Measurements from ENCODE around the gene ACSL1. TPM values are rescaled to one million over a fixed set of nuclear protein-coding genes. Genes with fewer than 3 reads are reported as not detected.

Gene ACSL1
- total RNA-seq, 2 donors from 2014 or later, result 144 to 156 TPM

- no peak for DNase-seq (ENCODE audit: low spot score)
- Histone ChIP-seq H3K4me3 (no peak overlapping the region), H3K9me3 (no peaks in the 10 kb centered on the region), H3K27ac (peak overlapping the region in 1 of 2 donors; percentile 31), H3K36me3 (peaks cover 70% of the 10 kb centered on the region), H3K27me3 (no peaks in the 10 kb centered on the region), H3K4me1 (no peaks in the 10 kb centered on the region)
- TF ChIP-seq CTCF (IDR thresholded peaks at IDR 0.05), result no peak
Measured at GRCh38 chr4:184775854-184776555, 49.8 kb downstream of the ACSL1 start.

GRCh38 chr4:184774152-184774551 is 51.6 kb downstream of the ACSL1 start:
- Histone ChIP-seq H3K4me3 (no peak overlapping the region), H3K9me3 (no peaks in the 10 kb centered on the region), H3K4me1 (no peaks in the 10 kb centered on the region), H3K27ac (no peak overlapping the region), H3K36me3 (peaks cover 74% of the 10 kb centered on the region), H3K27me3 (no peaks in the 10 kb centered on the region)
- TF ChIP-seq CTCF (IDR thresholded peaks at IDR 0.05), result no peak
- DNase-seq (ENCODE audit: low spot score), result no peak

- TF ChIP-seq CTCF (IDR thresholded peaks at IDR 0.05), result no peak
- Histone ChIP-seq H3K27ac (no peak overlapping the region), H3K27me3 (no peaks in the 10 kb centered on the region), H3K9me3 (no peaks in the 10 kb centered on the region), H3K4me3 (no peak overlapping the region), H3K4me1 (no peaks in the 10 kb centered on the region), H3K36me3 (peaks cover 86% of the 10 kb centered on the region)
- DNase-seq (ENCODE audit: low spot score), result no peak
Measured at GRCh38 chr4:184771416-184771815, 54.4 kb downstream of the ACSL1 start.

- Histone ChIP-seq H3K9me3 (no peaks in the 10 kb centered on the region), H3K4me3 (no peak overlapping the region), H3K36me3 (peaks cover 94% of the 10 kb centered on the region), H3K27ac (no peak overlapping the region), H3K4me1 (no peaks in the 10 kb centered on the region), H3K27me3 (no peaks in the 10 kb centered on the region)
- DNase-seq (ENCODE audit: low spot score), result no peak
- TF ChIP-seq CTCF (IDR thresholded peaks at IDR 0.05), result no peak
Measured at GRCh38 chr4:184769141-184769765, 56.5 kb downstream of the ACSL1 start.

- Histone ChIP-seq H3K27ac (no peak overlapping the region), H3K27me3 (no peaks in the 10 kb centered on the region), H3K36me3 (peaks cover 93% of the 10 kb centered on the region), H3K4me3 (no peak overlapping the region), H3K4me1 (no peaks in the 10 kb centered on the region), H3K9me3 (no peaks in the 10 kb centered on the region)
- TF ChIP-seq CTCF (IDR thresholded peaks at IDR 0.05), result no peak
- DNase-seq (ENCODE audit: low spot score), result no peak
Measured at GRCh38 chr4:184768296-184768695, 57.5 kb downstream of the ACSL1 start.

All from right atrium auricular region (tissue), 2 donors.